Measurements from ENCODE around the gene HINT2.

HINT2 gene

DNA sequence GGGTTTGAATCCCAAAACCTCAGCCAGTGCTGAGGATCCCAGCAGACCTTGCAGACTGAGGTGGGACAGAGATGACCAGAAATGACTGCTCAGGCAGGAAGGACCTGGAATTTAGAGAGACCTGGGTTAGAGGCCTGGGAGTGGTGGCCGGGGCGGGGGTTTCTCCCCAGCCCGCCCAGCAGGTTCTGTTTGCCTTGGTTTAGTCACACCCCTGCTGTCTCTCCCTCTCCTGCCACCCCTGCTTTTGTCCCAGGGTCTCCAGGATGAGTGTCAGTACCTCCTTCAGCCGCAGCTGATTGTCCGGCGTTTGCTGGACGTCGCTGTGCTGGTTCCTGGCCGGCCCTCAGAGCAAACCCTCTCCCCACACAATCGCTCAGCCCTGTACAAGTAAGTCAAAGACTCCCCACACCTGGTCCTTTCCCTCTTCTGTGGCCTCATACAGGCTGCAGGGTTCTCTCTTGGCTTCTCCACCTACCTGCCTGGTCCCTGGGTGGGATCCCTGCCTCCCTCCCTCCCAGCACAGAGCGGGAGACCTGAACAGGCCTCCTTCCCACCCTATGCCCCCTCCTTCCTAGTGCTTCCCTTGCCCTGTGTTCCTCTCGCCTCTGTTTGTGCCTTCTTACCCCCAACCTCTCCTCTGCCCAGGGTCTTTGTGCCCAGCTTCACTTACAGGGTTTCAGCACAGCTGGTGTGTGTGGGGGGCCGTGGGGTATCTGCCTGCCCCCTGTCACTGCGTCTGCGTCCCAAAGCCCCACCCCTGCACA lies 26.2 kb upstream of the HINT2 start:
- no peak for DNase-seq

DNA sequence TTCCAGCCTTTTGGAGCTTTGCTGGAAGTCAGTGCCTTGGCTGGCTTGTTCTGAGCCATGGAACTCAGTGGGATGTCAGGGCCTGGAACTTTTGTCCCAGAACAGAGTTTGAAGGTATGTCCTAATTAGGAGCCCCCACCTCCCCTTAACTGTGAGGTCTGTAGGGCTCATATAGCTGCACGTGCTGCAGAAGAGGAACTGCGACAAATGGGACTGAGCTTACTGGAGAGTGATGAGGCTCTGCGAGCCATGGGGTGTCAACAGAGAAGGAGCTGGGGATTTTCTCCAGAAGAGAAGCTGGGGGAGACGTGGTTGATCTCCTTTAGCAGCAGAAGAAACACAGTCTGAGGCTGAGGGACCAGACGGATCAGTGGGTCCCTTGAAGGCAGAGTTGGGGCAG lies 25.1 kb upstream of the HINT2 start:
- DNase-seq, result no peak

DNA sequence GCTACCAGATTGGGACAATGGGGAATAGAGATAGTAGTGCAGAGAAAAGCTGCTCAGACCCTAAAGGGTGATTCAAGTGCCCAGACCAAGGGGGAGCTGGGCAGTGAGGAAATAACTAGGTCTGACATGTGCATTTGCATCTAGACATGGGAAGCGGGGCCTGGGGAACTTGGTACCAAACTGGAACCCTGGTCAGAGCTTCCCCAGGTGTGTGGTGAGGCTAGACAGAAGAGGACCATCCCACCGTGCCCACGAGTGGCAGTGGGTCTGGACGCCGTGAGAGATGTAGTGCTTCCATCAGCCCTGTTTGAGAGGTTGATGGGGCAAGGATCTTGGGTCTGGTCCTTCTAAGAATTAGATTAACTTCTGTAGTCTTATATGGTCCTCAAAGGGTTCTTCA lies 21.8 kb upstream of the HINT2 start:
- DNase-seq, result no peak

DNA sequence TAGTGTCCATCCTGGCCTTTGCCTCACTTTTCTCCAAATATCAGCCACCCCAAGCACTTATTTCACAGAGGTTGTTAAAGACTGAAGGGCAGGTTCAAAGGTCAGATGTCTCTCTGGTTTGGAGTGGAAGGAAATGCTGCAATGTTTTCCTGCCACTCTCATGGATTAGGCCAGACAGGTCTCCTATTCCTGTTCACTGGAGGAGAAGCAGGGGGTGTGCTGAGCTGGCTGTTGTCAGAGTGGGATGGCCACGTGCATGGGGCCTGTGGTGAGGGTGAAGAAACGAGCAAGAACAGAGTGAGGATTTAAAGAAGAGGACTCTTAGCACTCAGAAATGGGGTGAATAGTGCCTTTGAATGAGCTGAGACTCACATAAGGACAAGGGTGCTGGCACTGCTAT lies 20.9 kb upstream of the HINT2 start:
- no peak for DNase-seq

DNA sequence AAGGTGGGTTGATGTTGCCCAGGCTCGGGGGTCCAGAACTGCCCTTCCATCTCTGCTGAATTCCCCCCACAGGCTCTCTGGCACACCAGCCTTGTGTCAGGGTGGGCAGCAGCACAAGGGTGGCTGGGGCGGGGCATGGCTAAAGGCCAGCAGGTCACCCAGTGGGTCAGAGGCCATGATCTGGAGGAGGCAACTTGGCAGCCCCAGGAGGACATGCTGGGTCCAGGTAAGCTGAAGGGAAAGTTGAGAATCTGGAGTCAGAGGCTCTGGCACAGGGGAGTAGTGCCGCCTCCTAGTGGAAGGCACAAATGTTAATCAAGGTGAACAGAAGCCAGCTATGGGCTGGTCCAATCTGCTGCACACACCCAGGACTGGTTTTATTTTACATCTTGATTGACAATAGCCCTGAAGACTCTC lies 20.4 kb upstream of the HINT2 start:
- no peak for DNase-seq

DNA sequence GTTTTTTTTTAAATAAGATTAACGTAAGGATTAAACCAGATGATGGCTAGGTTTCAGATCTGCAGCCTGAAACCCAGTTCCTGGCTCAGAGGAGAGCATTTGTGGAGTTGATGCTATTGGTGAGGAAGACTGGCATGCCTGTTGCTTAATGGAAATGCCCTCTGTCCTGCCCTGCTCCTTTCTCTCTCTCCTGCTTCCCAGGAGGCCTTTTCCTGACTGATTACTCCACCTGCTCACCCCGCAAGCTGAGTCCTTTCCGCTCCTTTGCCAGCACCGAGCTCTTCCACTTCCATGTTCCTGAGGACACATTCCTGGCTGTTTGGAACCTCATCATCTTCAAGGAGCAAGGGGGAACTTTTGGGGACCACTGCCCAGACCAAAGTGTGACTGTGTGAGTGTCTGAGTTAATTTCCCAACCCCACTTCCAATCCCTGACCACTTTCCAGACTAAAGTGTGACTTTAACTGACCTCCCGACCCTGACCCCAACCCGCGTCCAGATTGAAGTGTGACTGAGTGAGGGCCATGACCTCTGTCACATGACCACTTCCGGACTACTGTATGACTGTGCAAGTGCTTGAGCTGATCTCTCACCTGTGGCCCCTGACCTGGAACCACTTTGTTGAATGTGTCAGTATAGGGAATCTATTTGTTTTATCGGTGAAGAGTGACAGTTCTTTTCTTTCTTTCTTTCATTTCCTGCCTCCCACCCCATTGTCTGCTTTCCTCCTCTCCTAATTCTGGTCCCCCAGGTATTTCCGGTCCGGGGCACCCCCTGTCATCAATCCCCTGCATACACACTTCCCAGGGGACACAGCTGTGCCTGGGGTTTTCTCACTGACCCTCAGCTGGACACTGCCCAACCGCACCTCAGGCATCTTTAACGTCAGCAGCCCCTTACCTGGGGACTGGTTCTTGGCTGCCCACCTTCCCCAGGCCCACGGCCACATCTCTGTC lies 19.7 kb upstream of the HINT2 start:
- no peak for DNase-seq

DNA sequence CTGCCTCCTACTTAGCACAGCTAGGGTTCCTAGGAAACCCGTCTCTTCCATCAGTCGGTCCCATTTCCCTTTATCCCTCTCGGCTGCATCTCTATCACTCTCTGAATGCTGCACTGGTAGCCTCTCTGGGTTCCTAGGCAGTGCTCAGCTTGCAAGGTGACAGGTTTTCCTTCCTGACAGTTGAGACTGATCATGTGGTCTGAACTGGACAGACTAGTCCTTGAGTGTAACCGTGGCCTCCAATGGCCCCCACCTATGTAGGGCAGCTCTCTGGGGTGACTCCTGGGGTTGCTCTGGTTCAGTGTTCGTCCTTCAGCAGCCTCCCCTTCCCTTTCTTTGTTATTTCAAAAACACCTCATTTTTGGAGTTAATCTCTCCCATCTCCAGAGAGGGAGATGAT lies 18.0 kb upstream of the HINT2 start:
- no peak for DNase-seq

DNA sequence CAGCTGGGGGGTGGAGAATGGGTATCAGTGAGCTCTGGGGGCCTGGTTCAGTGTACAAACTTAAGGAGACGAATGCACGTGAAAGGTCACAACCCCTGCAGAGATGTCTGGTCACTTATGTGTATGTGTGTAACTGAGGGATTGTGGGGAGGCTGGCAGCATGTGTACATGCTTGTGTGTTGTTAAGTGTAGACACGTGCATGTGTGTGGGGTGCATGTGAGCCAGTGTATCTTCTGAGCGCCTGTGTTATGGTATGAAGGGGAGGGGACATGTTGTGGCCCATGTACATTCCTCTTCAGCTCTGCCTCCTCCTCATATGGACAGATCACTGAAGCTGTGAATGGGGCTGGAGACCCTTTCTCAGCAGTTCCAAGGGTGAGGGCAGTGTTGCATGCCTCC lies 16.2 kb upstream of the HINT2 start:
- DNase-seq, result no peak

DNA sequence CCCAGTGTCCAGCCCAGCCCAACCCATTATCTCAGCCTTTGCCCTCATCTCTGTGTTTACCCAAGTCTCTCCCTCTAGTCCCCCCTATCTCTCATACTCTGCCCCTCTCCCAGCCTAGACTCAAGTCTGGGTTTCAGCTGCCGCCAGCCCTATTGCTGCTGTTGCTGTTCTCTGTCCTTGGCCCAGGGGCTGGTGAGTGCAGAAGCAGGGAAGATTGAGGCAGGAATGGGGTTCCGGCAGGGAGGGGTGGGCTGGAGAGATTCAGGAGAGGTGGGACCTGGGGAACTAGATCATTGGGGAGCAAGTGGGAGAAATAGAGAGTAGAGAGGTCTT lies 14.9 kb upstream of the HINT2 start:
- DNase-seq, result no peak

DNA sequence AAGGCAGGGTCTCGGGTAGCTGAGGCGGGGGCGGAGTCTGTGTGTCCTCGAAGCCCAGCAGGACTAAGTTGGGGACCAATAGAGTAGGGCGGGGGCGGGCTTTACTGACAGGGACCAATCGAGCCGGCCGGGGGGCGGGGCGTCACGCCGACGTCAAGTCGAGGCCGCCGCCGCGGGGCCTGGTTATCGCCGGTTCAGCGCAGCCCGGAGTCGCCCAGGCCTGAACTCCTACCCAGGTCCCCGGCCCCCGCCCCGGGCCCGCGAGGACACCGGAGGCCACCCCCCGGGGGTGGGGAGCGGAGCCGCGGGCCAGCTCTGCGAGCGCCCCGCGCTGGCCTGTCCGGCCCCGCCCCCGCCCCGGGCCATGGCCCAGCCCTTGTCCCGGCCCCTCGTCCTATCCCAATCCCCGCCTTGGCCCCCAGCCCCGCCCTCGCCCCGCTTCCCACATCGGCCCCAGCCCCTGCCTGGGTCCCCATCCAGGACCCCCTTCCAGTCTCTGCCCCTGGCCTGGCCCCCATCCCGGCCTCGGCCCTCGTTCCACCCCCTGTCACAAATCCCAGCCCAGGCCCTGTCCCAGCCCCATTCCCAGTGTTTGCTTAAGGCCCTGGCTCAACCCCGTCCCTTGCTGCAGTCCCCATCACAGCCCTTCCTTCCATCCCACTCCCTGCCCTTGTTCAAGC lies 14.4 kb upstream of the HINT2 start, which contains the start of gene TMEM8B:
Gene TMEM8B (plus strand): TSS at position 145 of the 680 bp plus-strand sequence. CDS start 220 bp downstream, at position 365.
- DNase-seq, result peak; percentile 92

DNA sequence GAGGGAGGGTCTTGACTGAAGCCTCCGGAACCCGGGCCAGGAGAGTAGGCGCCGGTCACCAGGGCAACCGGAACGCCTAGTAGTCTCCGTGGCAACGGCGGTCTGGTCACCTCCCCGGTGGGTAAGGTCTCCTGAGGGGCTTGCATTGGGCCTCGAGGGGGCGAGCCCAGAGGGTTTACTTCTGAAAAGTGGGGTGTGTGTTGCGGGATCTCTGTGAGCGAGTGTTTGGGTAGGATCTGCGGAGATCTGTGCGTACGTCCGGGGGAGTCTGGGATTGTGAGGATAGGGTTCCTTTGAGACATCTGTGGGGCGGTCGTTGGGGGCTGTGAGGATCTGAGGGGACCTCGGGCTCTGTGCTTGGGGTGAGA lies 13.9 kb upstream of the HINT2 start, which contains the start of gene FAM221B:
Gene FAM221B (minus strand): TSS at position 17 of the 368 bp plus-strand sequence. CDS start 2,571 bp downstream, outside the sequence.
- no peak for DNase-seq

DNA sequence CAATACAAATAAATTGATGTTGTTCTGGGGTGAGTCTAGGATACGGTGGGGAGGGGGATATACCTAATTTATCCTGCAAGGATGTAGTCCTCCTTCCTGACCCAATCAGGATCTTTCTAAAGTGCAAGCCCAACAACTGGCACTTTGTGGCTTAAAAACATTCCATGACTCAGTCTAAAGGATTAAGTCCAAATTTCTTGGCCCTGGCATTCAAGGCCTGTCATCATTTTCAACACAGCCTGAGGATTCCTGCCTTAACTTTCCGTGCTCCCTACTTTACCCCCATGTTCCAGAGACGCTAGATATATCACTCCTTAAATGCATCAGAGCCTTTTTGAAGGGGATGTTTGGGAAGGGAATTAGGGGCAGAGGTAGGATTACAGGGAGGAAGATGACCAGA lies 12.6 kb upstream of the HINT2 start:
- no peak for DNase-seq

DNA sequence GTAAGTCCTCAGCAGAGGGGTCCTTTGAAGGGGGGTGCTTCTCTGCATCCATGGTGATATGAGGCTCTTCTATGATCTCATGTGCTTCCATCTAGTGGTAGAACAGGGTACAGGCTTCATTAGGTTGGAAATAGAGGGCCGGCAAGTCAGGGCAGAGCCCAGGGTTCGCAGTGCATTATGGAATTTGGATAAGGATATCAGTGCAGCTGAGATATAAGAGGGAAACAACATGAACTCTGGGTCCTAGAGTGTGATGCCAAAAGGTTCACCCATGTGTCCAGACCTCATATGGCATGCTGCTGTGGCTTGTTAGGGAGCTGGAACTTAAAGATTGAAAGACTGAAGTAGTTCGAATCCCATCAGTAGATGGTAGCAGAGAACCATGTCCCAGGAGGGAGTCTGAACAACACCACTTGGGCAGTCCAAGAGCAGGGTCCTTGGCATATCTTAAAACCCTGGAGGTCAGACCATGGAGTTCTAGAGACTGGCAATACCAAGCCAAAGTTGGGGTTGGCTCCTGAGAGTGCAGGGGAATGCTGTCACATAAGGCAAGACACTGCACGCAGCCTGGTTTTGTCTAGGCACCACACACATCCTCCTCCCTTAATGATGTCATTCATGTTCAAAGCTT lies 11.3 kb upstream of the HINT2 start:
- DNase-seq, result no peak

DNA sequence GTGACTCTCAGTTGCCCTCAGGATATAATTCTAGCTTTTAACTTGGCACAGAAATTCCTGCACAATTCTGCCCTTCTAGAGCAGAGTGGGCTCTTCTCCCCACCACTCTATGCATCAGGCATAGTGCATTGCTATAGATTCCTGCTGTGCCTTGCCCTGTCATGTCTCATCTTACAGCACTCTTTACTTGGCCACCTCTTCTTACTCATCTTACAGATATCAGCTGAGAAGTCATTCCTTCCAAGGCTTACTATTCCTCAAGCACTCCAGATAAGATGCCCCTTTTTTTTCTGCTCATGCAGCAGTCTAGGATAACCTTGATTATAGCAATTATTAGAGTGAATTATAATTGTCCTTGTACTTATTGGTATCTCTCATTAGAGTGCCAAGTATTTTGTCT lies 8.1 kb upstream of the HINT2 start:
- no peak for DNase-seq

DNA sequence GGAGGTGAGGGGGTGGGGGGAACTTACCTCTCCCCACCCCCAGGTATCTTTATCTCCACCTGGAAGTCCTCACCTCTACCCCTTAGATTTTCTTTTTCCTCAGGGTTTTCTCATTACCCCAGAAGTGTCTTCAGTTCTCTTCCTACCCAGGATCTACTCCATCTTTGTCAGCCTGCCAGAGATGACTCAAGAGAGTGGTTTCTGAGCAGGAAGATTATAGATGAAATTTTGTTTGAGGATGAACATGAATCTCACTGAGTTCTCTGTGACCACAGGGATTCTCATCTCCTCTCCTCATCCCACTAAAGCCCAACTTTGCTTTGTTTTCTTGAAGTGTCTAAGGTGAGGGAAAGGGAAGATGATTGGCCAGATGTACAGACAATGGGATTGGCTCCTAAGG lies 5.2 kb upstream of the HINT2 start:
- no peak for DNase-seq

DNA sequence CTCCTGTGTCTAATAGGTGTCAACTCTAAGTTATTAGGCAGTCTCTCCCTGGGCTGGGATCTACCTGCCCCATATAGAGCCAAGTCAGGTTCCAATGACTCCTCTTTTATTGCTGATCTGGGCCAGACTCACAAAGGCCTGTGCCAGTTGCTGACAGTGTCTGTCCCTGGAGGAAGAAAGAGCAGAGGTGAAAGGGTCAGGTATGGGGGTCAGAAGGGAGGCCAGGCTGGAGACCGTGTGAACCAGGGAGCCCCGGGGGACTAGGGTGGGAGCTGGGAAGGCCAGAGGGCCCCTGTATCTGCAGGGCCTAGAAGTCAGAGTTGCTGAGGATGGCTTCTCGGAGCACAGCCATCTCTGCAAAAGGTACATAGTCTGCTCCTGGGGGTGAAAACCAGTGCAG lies 3.5 kb upstream of the HINT2 start:
- no peak for DNase-seq

DNA sequence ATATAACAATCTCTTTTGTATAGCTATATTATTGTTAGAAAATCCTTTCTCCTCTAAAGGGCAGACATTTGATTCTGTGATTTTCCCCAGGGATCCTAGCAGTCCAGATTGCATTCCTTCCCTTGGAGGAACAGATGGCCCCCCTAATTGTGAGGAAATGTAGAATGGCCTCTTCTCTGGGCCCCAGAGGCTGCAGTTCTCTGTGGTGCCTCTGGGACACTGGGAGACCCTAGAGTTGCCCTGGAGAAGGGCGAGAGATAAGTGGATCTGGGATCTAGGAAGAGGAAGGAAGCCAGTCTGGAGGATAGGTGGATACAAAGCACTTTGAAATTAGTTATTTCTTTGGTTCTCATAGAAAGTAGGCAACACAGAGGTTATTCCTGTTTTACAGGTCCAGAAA lies 1.9 kb upstream of the HINT2 start:
- no peak for DNase-seq

DNA sequence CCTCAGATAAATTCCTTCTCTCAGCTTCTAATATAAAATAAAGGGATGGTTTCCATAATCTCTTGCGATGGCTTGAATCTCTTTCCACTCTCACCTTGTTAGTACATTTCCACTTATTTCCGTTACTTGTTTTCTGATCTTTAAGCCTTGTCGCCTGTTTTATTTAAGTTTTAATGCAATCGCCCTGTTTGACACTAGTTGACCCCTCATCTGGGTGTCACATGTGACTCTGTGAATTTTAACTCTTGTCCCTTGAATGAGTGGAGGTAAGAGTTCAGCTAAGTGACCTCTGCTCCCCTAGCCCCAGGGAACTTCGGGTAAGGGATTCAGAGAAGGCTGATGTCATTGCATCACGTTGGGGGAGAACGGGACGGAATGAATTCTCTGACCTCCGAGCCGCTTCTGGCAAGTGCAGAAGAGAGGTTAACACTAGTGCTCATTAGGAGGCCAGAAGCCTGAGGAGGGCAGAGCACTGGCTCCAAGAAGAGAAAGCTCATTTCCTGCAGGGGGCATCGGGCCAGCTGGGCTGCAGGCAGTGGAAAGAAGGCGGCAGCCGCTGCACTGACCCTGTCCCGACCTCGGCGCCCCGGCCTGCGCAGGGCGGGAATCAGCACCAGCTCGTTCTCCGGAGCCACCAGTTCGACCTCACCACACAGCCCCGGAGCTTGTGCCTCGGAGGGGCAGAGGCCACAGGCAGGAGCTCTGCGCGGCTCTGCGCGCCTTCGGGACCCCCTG lies 569 bp downstream of the HINT2 start:
- no peak for DNase-seq

DNA sequence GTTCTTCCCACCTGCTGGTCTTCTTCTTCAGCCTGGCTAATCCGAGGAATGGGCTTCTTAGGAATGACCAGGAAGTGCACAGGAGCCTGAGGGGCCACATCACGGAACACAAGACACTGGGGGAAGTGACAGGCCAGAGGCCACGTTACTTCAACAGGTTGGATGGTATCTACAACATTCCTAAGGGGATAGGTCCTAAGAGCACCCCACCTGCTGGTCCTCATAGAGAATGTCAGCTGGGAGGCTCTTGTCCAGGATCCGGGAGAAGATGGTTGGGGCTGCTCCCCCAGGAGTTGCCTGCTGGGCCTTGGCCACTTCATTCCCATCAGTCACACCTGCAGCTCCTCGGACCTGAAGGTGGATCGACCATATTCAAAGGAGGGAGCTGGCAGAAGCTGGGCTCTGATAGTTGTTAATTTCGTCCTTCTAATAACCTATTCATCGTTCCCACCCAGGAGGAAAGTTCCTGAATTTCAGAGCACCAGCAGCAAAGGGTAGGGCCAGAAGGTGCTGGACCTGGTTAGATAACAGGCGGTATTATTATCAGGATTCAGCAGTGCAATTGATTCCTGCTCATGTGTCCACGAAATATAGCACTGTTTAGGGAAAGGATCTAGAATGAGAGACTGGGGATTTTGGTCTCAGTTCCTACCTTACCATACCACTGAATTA lies 1.3 kb downstream of the HINT2 start:
- no peak for DNase-seq

DNA sequence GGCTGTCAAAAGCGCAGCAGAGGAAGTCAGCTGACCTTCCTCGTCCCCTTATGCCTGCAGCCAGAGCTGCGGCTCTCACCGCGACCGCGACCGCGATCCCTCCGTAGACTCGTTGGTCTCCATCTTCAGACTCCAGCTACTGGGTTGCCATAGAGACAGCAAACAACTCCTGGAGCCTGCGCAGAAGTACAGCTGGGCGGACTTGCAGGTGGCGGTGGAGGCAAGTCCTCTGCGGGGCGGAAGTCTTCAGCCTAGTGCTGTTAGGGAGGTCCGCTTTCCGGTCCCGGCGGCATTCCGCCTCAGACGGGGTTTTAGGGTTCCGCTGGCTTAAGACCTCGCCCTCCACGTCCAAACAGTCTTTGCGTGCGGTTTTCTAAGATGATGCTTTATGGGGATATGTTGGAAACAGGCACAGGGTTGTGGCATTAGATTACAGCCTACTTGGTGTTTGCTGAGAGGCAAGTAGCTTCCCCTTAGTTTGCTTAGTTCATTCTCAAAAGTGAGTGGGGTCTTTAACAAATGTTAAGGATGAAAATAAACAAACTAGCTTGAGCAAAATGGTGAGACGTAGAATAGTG lies 2.7 kb downstream of the HINT2 start, which contains the start of gene SPAG8:
Gene SPAG8 (minus strand): TSS at position 238 of the 578 bp plus-strand sequence. CDS start 115 bp downstream, at position 123.
- DNase-seq, result peak; percentile 90

Data from effector CD8-positive, alpha-beta T cell (primary cell).